ENCODE data around the gene DBNL.
A peak's percentile ranks its signal among the peaks of the same experiment; 100 is the strongest.
"Not testable (repeated sequence)": the region's sequence is repeated elsewhere in the genome, so short reads cannot be mapped to it uniquely, and the experiment has no call there.

Gene DBNL

GRCh38 chr7:44044315-44045225 lies at the start of gene DBNL:
TSS of gene DBNL (plus strand) at chr7:44044702. CDS start at chr7:44044738, 36 bp downstream.
- peak; percentile 79 for DNase-seq

- not testable (repeated sequence) for DNase-seq
These were observed 47.0 kb upstream of the DBNL start, which contains the start of gene SPDYE1 for GRCh38 chr7:43997532-43997931. TSS of gene SPDYE1 (plus strand) at chr7:43997897. CDS start at chr7:43999950, 2,053 bp downstream.

- DNase-seq, result not testable (repeated sequence)
These were observed 32.4 kb upstream of the DBNL start for GRCh38 chr7:44012081-44012480.

DNA sequence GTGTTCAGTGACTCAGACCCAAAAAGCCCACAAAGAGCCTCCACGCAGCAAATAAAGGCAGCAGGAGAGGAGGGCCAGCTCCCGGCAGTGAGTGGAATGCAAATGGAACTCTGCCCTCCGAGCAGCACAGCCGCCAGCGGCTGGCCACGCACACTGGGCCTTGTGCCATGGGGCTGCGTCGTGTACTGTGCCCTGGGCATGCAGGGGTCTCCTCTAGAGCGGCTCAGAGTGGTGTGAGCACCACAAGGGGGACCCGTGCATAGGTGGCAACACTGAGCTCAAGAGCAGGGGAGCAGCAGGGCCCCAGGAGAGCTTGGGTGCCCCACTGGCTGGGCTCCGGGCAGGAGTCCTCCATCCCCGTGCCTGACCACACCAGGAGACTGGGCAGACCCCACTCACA lies 29.4 kb upstream of the DBNL start:
- DNase-seq, result not testable (repeated sequence)

GRCh38 chr7:44018857-44019807 lies 25.4 kb upstream of the DBNL start:
- peak; percentile 97 for DNase-seq

DNA sequence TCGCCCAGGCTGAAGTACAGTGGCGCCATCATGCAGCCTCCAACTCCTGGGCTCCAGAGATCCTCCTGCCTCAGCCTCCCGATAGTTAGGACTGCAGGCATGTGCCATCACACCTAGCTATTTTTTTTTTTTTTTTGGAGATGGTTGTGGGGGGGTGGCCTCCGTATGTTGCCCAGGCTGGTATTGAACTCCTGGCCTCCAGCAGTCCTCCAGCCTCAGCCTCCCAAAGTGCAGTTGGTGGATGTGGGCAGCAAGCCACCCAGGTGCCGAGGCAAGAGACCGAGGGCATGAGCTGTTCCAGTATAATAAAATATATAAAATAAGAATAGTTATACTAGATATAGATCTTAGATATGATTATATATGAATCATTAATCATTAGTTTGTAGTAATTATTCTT lies 24.7 kb upstream of the DBNL start:
- not testable (repeated sequence) for DNase-seq

- not testable (repeated sequence) for DNase-seq
These were observed 22.4 kb upstream of the DBNL start for GRCh38 chr7:44022069-44022468.

DNA sequence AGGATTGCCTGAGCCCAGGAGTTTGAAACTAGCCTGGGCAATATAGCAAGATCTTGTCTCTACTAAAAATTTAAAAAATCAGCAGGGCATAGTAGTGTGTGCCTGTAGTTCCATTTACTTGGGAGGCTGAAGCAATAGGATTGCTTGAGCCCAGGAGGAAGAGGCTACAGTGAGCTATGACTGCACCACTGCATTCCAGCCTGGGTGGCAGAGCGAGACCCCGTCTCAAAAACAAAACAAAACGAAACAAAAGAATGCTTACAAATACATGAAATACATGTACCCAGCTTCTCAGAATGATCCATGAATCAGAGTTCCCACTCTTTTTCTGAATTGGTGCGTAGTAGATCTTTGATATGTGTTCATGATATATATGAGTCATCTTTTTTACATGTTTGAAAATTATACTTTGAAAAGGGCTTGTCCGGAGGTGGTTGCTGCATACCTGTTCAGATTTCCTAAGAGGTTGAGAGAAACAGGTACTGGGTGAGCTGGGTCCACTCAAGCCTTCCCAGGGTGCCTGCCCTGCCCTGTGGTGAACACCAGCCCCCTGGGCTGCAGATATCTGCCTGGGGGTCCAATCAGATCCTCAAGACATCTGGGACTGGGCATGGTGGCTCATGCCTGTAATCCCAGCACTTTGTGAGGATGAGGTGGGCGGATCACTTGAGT lies 21.6 kb upstream of the DBNL start:
- not testable (repeated sequence) for DNase-seq

GRCh38 chr7:44029433-44029832 lies 15.1 kb upstream of the DBNL start:
- not testable (repeated sequence) for DNase-seq

GRCh38 chr7:44030029-44030428 lies 14.5 kb upstream of the DBNL start:
- DNase-seq, result not testable (repeated sequence)

- not testable (repeated sequence) for DNase-seq
These were observed 13.2 kb upstream of the DBNL start for GRCh38 chr7:44031319-44031718.

DNA sequence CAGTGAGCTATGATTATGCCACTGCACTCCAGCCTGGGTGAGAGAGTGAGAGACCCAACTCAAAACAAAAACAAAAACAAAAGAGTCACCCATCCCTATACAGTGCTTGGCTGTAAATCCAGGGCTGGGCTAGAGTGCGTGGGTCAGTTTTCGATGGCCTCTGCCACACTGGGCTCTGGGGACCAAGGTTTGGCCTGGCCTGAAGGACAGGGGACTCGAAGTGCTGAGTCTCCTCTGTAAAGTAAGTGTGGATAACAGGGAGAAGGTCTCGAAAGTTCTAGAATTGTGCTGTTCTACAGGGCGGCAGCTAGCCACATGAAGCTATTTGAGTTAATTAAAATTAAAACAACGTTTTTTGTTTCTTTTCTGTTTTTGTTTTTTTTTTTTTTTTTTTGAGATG lies 12.5 kb upstream of the DBNL start:
- DNase-seq, result not testable (repeated sequence)

DNA sequence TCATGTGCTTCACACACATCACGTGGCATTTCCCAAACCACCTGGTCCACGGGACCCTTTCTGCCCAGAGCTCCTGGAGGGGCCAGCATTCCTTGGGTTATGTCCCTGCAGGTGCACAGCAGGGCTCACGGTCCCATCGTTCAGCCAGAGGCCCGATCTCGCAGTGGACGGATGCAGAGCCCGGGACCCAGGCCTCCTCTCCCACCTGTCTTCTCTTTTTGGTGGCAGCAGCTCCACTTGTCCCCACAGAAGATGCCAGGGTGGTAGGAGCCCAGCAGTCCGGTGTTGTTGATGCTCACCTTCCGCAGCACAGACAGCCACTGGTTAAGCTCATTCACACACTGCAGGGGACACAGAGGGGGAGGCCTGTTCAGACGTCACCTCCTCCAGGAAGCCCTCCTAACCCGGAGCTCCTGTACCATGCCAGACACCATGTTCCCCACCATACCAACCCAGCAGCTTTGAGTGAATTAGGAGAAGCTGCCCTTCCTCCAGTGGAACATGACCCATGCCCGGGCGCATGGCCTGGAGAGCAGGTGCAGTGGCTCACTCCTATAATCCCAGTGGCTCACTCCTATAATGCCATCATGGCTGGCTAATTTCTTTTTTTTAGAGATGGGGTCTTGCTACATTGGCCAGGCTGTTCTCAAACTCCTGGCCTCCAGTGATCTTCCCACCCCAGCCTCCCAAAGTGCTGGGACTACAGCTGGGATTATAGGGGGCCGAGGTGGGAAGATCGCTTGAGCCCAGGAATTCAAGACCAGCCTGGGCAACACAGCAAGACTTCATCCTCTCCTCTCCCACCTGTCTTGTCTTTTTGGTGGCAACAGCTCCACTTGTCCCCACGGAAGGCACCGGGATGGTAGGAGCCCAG lies 10.3 kb upstream of the DBNL start:
- not testable (repeated sequence) for DNase-seq

- peak; percentile 16 for DNase-seq
These were observed 8.1 kb upstream of the DBNL start for GRCh38 chr7:44036364-44036763.

DNA sequence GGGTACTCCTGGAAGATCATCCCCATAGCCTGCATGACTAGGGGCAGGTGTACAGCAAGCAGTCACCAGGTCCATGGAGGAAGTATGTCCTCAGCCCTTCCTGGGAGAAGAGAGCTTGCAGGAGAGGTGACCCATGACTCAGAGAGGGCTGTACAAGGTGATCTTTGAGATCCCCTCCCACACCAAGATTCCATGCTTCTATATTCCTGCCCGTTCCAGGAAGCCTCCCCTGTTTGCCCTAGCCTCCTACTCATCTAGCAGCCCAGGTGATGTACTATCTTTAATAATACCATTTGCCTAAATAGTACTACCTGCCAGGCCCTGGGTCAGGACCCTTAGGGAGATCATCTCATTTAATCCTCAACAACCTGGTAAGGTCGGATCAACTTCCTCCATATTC lies 6.6 kb upstream of the DBNL start:
- DNase-seq, result not testable (repeated sequence)

GRCh38 chr7:44038553-44038952 lies 5.9 kb upstream of the DBNL start:
- not testable (repeated sequence) for DNase-seq

DNA sequence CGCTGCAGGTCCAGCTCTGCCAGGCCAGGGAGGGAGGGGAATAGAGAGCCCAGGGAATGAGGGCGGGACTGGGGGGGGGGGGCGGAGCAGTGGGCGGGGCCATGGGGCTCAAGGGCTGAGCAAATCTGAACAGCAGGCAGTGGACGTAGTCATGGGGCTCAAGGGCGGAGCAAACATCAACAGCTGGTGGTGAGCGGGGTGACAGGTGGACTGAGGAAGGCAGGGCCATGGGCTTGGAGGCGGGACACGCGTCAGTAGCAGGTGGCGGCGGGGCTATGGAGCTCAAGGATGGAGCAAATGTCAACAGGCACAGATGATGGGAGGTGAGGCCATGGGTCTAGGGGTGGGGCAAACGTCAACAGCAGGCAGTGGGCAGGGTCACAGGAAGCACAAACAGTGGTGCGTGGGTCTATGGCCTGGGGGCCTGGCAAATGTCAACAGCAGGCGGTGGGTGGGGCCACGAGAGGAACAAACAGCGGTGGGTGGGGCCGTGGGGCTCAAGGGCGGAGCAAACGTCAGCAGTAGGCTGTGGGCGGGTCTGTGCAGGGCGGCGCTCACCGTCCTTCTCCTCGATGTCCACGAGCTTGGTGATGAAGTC lies 5.4 kb upstream of the DBNL start:
- DNase-seq, result peak; percentile 78

- DNase-seq, result not testable (repeated sequence)
These were observed 4.6 kb upstream of the DBNL start for GRCh38 chr7:44039800-44040492.

- not testable (repeated sequence) for DNase-seq
These were observed 4.0 kb upstream of the DBNL start for GRCh38 chr7:44040493-44040891.

DNA sequence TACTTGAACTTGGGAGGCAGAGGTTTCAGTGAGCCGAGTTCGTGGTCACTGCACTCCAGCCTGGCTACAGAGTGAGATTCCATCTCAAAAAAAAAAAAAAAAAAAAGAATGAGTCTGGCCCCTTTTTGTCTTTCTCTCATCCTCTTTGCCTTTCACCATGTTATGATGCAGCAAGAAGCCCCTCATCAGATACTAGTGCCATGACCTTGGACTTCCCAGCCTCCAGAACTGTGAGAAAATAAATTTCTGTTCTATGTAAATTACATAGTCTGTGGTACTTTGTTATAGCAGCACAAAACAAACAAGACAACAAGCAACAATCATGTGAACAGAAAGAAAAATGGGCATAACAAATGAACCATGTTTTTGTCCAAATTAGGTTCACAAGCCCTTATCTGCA lies 2.3 kb upstream of the DBNL start:
- DNase-seq, result no peak

All from T1000 (cell line).